ENCODE results near the gene DUSP6.
A peak's percentile ranks its signal among the peaks of the same experiment; 100 is the strongest.

The DUSP6 gene

DNA sequence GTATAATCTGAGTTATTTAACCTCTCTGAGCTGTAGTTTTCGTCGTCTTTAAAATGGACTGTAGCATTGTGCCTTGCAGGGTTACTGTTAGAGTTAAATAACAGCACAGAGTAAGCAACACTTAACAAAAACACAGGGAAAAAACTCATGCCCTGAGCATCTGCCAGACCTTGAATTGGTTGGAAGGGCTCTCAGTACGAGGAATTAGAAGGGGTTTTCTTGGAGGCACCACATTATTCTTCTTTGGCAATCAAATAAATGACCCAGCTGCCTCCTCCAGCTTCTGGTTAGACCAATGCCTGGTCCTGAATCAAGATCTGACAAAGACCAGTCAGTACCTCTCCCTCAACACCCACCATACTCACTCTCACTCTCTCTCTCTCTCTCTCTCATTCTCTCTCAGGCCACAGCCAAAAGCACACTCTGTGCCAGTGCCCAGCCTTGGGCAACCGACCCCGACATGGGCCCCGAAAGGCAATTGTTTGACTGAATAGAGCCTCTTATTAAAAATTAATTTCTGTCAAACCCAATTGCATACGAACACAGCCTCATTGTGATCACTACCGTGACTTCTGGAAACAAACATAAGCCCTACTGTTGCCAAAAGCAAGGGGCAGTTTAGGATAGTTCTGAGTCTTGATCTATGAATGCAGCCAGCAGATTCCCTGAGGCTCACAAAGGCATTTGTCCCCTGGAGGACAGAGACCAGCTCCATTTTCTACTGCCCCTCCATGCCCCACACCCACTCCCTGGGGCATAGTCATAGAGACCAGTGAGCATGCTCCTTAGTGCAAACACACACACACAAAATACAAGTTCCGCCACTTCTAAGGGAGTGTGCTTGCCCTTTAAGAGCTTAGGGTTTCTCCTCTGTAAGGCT, 23.9 kb downstream of the DUSP6 start:
- Histone ChIP-seq H2BK5ac (ENCODE audit: low read depth, low read length, poor library complexity, severe bottlenecking) (no peak overlapping the region), H2BK15ac (ENCODE audit: low read depth, poor library complexity, severe bottlenecking) (no peak overlapping the region), H3K4me3 (ENCODE audit: insufficient read depth in 1 of 2, low read depth in 1 of 2, low read length in 2 of 2) (no peak overlapping the region), H4K8ac (ENCODE audit: low read length) (no peak overlapping the region), H3K4ac (ENCODE audit: low read depth in 1 of 2, low read length in 2 of 2) (no peak overlapping the region), H2BK12ac (ENCODE audit: low read length in 2 of 2) (peak overlapping the region; percentile 9 to 64), H3K14ac (ENCODE audit: low read length in 2 of 2) (no peak overlapping the region), H3K4me2 (ENCODE audit: low read length, poor library complexity, severe bottlenecking) (no peak overlapping the region), H4K91ac (ENCODE audit: low read length) (peak overlapping the region; percentile 34), H3K27me3 (ENCODE audit: control insufficient read depth in 1 of 2, insufficient read depth in 1 of 2, low read length in 2 of 2) (no peaks in the 10 kb centered on the region), H3K27ac (ENCODE audit: low read length, poor library complexity, severe bottlenecking) (no peak overlapping the region), H3K9ac (ENCODE audit: low read length) (no peak overlapping the region), H2AK5ac (ENCODE audit: low read length, severe bottlenecking) (no peak overlapping the region), H3K18ac (ENCODE audit: low read depth in 1 of 2, low read length in 2 of 2) (peak overlapping the region; percentile 21 to 52), H3K23ac (ENCODE audit: low read length in 2 of 2) (no peak overlapping the region), H2AFZ (ENCODE audit: low read depth, low read length) (no peak overlapping the region), H3K9me3 (ENCODE audit: control insufficient read depth, low read length) (peaks cover 34% of the 10 kb centered on the region), H3K36me3 (ENCODE audit: control insufficient read depth in 1 of 2, insufficient read depth in 2 of 2, low read depth in 1 of 2, low read length in 2 of 2) (no peaks in the 10 kb centered on the region), H3K79me1 (replicated peaks; ENCODE audit: low read length, poor library complexity, severe bottlenecking) (no peaks in the 10 kb centered on the region), H3K4me1 (ENCODE audit: control insufficient read depth, insufficient read depth, low read depth, low read length) (no peaks in the 10 kb centered on the region), H2BK120ac (ENCODE audit: low read depth, low read length) (peak overlapping the region; percentile 13)
- DNase-seq, result no peak
- WGBS, result 86% methylated on average over 7 of the region's 9 CpGs

DNA sequence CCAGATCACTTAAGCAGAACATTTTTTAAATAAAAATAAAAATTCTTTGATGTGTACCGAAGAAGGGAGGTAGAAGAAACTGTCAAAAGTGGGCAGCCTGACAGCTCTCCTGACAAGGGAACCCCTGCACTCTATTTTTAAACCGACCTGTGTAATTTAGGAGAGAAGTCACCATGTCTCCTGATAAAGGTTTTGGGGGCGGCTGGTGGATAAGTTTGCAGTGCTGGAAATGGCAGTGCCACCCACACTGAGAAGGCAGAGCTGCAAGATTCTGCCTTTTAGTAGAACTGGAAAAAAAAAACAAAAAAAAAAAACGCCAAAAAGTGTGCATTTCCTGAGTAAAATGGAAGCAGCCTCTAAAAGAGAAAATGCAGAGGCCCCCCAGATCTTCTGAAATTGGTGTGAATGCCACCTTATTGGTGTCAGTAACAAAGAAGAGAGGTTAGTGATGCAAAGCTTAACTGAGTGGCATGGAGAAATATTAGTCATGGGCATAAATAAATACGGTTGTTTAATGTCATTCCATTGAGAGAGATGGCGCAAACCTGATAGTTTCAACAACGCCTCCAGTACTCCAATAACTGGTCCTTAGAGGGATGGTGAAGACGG, 24.7 kb downstream of the DUSP6 start:
- no peak overlapping the region for H3K23ac ChIP-seq (ENCODE audit: low read length in 2 of 2)
- no peak for DNase-seq
- H2BK12ac ChIP-seq (ENCODE audit: low read length in 2 of 2), result no peak overlapping the region
- H3K27ac ChIP-seq (ENCODE audit: low read length, poor library complexity, severe bottlenecking), result no peak overlapping the region
- H3K9me3 ChIP-seq (ENCODE audit: control insufficient read depth, low read length), result peaks cover 31% of the 10 kb centered on the region
- H3K4me3 ChIP-seq (ENCODE audit: insufficient read depth in 1 of 2, low read depth in 1 of 2, low read length in 2 of 2), result no peak overlapping the region
- H3K4me2 ChIP-seq (ENCODE audit: low read length, poor library complexity, severe bottlenecking), result no peak overlapping the region
- H3K9ac ChIP-seq (ENCODE audit: low read length), result no peak overlapping the region
- 65% methylated on average over 5 of the region's 8 CpGs for WGBS
- H2AFZ ChIP-seq (ENCODE audit: low read depth, low read length), result no peak overlapping the region
- H3K27me3 ChIP-seq (ENCODE audit: control insufficient read depth in 1 of 2, insufficient read depth in 1 of 2, low read length in 2 of 2), result no peaks in the 10 kb centered on the region
- no peaks in the 10 kb centered on the region for H3K36me3 ChIP-seq (ENCODE audit: control insufficient read depth in 1 of 2, insufficient read depth in 2 of 2, low read depth in 1 of 2, low read length in 2 of 2)
- no peaks in the 10 kb centered on the region for H3K79me1 ChIP-seq (replicated peaks; ENCODE audit: low read length, poor library complexity, severe bottlenecking)
- no peak overlapping the region for H2BK15ac ChIP-seq (ENCODE audit: low read depth, poor library complexity, severe bottlenecking)
- H3K4ac ChIP-seq (ENCODE audit: low read depth in 1 of 2, low read length in 2 of 2), result no peak overlapping the region
- peak overlapping the region; percentile 34 to 39 for H3K18ac ChIP-seq (ENCODE audit: low read depth in 1 of 2, low read length in 2 of 2)
- H2BK5ac ChIP-seq (ENCODE audit: low read depth, low read length, poor library complexity, severe bottlenecking), result no peak overlapping the region
- no peak overlapping the region for H3K14ac ChIP-seq (ENCODE audit: low read length in 2 of 2)
- H3K4me1 ChIP-seq (ENCODE audit: control insufficient read depth, insufficient read depth, low read depth, low read length), result no peaks in the 10 kb centered on the region
- no peak overlapping the region for H4K91ac ChIP-seq (ENCODE audit: low read length)
- no peak overlapping the region for H2BK120ac ChIP-seq (ENCODE audit: low read depth, low read length)
- no peak overlapping the region for H4K8ac ChIP-seq (ENCODE audit: low read length)
- H2AK5ac ChIP-seq (ENCODE audit: low read length, severe bottlenecking), result no peak overlapping the region

DNA sequence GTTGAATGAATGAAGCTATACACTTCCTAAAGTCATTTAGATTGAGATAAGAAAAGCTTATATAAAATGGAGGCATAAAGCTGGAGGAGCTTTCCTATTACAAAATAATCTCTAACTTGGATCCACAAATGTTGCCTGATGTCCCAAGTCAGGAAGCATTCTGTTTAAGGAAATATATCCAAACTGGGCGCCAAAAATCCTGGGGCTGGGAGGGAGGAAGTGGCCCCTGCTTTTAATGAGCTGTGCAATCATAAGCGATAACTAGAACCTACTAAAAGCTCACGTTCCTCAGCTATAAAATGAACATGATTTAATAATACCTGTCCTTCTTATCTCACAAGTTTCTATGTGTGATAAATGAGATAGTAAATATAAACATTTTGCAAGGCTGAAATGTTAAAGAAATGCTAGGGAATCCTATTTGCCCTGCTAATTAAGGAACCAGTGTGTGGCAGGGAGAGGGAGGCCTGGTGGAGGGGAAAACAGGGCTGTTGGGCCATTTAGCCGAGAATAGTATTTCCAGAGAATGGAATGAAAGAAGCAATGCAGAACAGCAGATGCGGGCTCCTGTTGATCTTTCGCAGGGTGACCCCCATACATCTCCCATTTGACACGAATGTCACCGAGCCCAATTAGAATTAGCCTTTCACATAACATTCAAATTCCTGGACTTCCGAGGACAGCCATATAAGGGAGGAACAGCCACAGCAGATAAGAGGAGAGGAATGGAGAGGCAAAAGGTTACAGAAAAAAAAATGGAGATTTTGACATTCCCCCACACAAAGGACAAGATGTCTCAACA, 25.9 kb downstream of the DUSP6 start:
- Histone ChIP-seq H2BK12ac (ENCODE audit: low read length in 2 of 2) (no peak overlapping the region), H2BK15ac (ENCODE audit: low read depth, poor library complexity, severe bottlenecking) (no peak overlapping the region), H3K23ac (ENCODE audit: low read length in 2 of 2) (no peak overlapping the region), H3K4me2 (ENCODE audit: low read length, poor library complexity, severe bottlenecking) (no peak overlapping the region), H2BK5ac (ENCODE audit: low read depth, low read length, poor library complexity, severe bottlenecking) (no peak overlapping the region), H3K4me1 (ENCODE audit: control insufficient read depth, insufficient read depth, low read depth, low read length) (no peaks in the 10 kb centered on the region), H2AFZ (ENCODE audit: low read depth, low read length) (no peak overlapping the region), H4K8ac (ENCODE audit: low read length) (no peak overlapping the region), H3K27me3 (ENCODE audit: control insufficient read depth in 1 of 2, insufficient read depth in 1 of 2, low read length in 2 of 2) (no peaks in the 10 kb centered on the region), H3K9me3 (ENCODE audit: control insufficient read depth, low read length) (peaks cover 23% of the 10 kb centered on the region), H3K79me1 (replicated peaks; ENCODE audit: low read length, poor library complexity, severe bottlenecking) (no peaks in the 10 kb centered on the region), H3K14ac (ENCODE audit: low read length in 2 of 2) (no peak overlapping the region), H3K4me3 (ENCODE audit: insufficient read depth in 1 of 2, low read depth in 1 of 2, low read length in 2 of 2) (no peak overlapping the region), H3K4ac (ENCODE audit: low read depth in 1 of 2, low read length in 2 of 2) (no peak overlapping the region), H2BK120ac (ENCODE audit: low read depth, low read length) (no peak overlapping the region), H3K27ac (ENCODE audit: low read length, poor library complexity, severe bottlenecking) (no peak overlapping the region), H4K91ac (ENCODE audit: low read length) (no peak overlapping the region), H3K18ac (ENCODE audit: low read depth in 1 of 2, low read length in 2 of 2) (peak overlapping the region in 1 of 2 experiments; percentile 87), H3K9ac (ENCODE audit: low read length) (no peak overlapping the region), H2AK5ac (ENCODE audit: low read length, severe bottlenecking) (no peak overlapping the region), H3K36me3 (ENCODE audit: control insufficient read depth in 1 of 2, insufficient read depth in 2 of 2, low read depth in 1 of 2, low read length in 2 of 2) (no peaks in the 10 kb centered on the region)
- DNase-seq, result peak; percentile 66
- WGBS, result 0% methylated on average over 4 of the region's 9 CpGs

DNA sequence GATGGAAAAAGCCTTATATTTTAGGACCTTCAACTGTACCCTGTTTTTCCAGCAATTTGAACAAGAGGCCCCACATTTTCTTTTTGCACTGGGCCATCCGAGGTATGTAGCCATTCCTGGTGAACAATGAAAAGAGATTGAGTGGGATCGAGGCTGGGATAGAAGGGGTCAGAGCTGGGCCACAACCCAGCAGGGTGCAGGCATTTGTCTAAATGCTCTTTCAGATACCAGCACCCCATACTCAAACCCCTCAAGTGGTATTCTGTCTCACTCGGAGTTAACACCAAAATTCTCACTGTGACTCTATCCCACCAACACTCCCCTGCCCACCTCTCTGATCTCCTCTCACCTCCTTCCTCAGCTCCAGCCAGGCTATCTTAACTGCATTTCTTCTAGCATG, 26.8 kb downstream of the DUSP6 start:
- Histone ChIP-seq H3K27me3 (ENCODE audit: control insufficient read depth in 1 of 2, insufficient read depth in 1 of 2, low read length in 2 of 2) (no peaks in the 10 kb centered on the region), H3K4ac (ENCODE audit: low read depth in 1 of 2, low read length in 2 of 2) (peak overlapping the region in 1 of 2 experiments; percentile 61), H2BK5ac (ENCODE audit: low read depth, low read length, poor library complexity, severe bottlenecking) (no peak overlapping the region), H2AK5ac (ENCODE audit: low read length, severe bottlenecking) (no peak overlapping the region), H4K8ac (ENCODE audit: low read length) (no peak overlapping the region), H3K36me3 (ENCODE audit: control insufficient read depth in 1 of 2, insufficient read depth in 2 of 2, low read depth in 1 of 2, low read length in 2 of 2) (no peaks in the 10 kb centered on the region), H2BK12ac (ENCODE audit: low read length in 2 of 2) (peak overlapping the region; percentile 1 to 51), H3K14ac (ENCODE audit: low read length in 2 of 2) (no peak overlapping the region), H2BK120ac (ENCODE audit: low read depth, low read length) (peak overlapping the region; percentile 74), H3K79me1 (replicated peaks; ENCODE audit: low read length, poor library complexity, severe bottlenecking) (no peaks in the 10 kb centered on the region), H3K27ac (ENCODE audit: low read length, poor library complexity, severe bottlenecking) (no peak overlapping the region), H3K9ac (ENCODE audit: low read length) (no peak overlapping the region), H3K4me1 (ENCODE audit: control insufficient read depth, insufficient read depth, low read depth, low read length) (no peaks in the 10 kb centered on the region), H4K91ac (ENCODE audit: low read length) (peak overlapping the region; percentile 0), H3K4me3 (ENCODE audit: insufficient read depth in 1 of 2, low read depth in 1 of 2, low read length in 2 of 2) (no peak overlapping the region), H3K9me3 (ENCODE audit: control insufficient read depth, low read length) (peaks cover 14% of the 10 kb centered on the region), H3K18ac (ENCODE audit: low read depth in 1 of 2, low read length in 2 of 2) (peak overlapping the region; percentile 3 to 16), H3K23ac (ENCODE audit: low read length in 2 of 2) (no peak overlapping the region), H3K4me2 (ENCODE audit: low read length, poor library complexity, severe bottlenecking) (no peak overlapping the region), H2BK15ac (ENCODE audit: low read depth, poor library complexity, severe bottlenecking) (no peak overlapping the region), H2AFZ (ENCODE audit: low read depth, low read length) (no peak overlapping the region)
- DNase-seq, result no peak
- WGBS, result 65% methylated on average over 3 of the region's 3 CpGs
